ENCODE data around the gene CMTM1.
"Not testable (repeated sequence)": the region's sequence is repeated elsewhere in the genome, so short reads cannot be mapped to it uniquely, and the experiment has no call there.

The CMTM1 gene

GRCh38 chr16:66614161-66614802, 48.0 kb downstream of the CMTM1 start:
- DNase-seq (ENCODE audit: low read depth in 2 of 2) = no peak

GRCh38 chr16:66616169-66616568, 49.9 kb downstream of the CMTM1 start:
- DNase-seq (ENCODE audit: low read depth in 2 of 2) = no peak

- DNase-seq (ENCODE audit: low read depth in 2 of 2) = no peak
These were observed 50.4 kb downstream of the CMTM1 start for GRCh38 chr16:66616592-66616991.

GRCh38 chr16:66617010-66617434, 50.8 kb downstream of the CMTM1 start:
- DNase-seq (ENCODE audit: low read depth in 2 of 2) = no peak

GRCh38 chr16:66617728-66618127, 51.5 kb downstream of the CMTM1 start:
- no peak for DNase-seq (ENCODE audit: low read depth in 2 of 2)

- no peak for DNase-seq (ENCODE audit: low read depth in 2 of 2)
These were observed 52.5 kb downstream of the CMTM1 start for GRCh38 chr16:66618588-66619375.

GRCh38 chr16:66619534-66620428, 53.5 kb downstream of the CMTM1 start:
- no peak for DNase-seq (ENCODE audit: low read depth in 2 of 2)

GRCh38 chr16:66620429-66620795, 54.2 kb downstream of the CMTM1 start:
- no peak for DNase-seq (ENCODE audit: low read depth in 2 of 2)

- no peak for DNase-seq (ENCODE audit: low read depth in 2 of 2)
These were observed 55.7 kb downstream of the CMTM1 start for GRCh38 chr16:66621973-66622372.

GRCh38 chr16:66622863-66623262, 56.6 kb downstream of the CMTM1 start:
- no peak for DNase-seq (ENCODE audit: low read depth in 2 of 2)

- DNase-seq (ENCODE audit: low read depth in 2 of 2) = no peak
These were observed 57.5 kb downstream of the CMTM1 start for GRCh38 chr16:66623755-66624154.

GRCh38 chr16:66627611-66628378, 61.6 kb downstream of the CMTM1 start:
- DNase-seq (ENCODE audit: low read depth in 2 of 2) = not testable (repeated sequence)

Data from stimulated activated CD8-positive, alpha-beta memory T cell treated with anti-CD3 and anti-CD28 coated beads, Interleukin-7, amount 100 ng/mL, for 4 hours (primary cell).